Spleen (tissue), 11 donors: ENCODE data around the gene ZNF766. TPM values are rescaled to one million over a fixed set of nuclear protein-coding genes. Genes with fewer than 3 reads are reported as not detected.

ENCODE experiments used
- DNase-seq: peaks from one replicate; pipeline ENCODE4 v3.0.0-alpha.2; 2020
- H3K27ac ChIP-seq, 8 donors: fragments of 200-600 bp; sonication (generic) in 7 of 8; 1 replicate in 4 of 8; 2 replicates in 4 of 8; pipeline versions ENCODE4 v1.5.0 to v1.8.0; 2016 to 2021; ENCODE audit warnings: inconsistent platforms in 4 of 8, mild to moderate bottlenecking in 4 of 8, moderate library complexity in 1 of 8
- H3K27me3 ChIP-seq, 7 donors: fragments of 200-600 bp; sonication (generic) in 6 of 7; replicated peaks in 1 of 7; 1 replicate in 4 of 7; 2 replicates in 3 of 7; pipeline versions ENCODE4 v1.5.0 to v1.8.0; 2016 to 2021; ENCODE audit warnings: inconsistent platforms in 3 of 7, mild to moderate bottlenecking in 1 of 7
- H3K36me3 ChIP-seq, 6 donors: fragments of 200-600 bp; sonication (generic) in 5 of 6; 1 replicate in 4 of 6; 2 replicates in 2 of 6; pipeline versions ENCODE4 v1.5.0 to v1.8.0; 2016 to 2021; ENCODE audit warnings: inconsistent platforms in 2 of 6
- H3K4me1 ChIP-seq, 6 donors: fragments of 200-600 bp; sonication (generic) in 5 of 6; 1 replicate in 3 of 6; 2 replicates in 3 of 6; pipeline versions ENCODE4 v1.5.0 to v1.8.0; 2016 to 2021; ENCODE audit warnings: inconsistent platforms in 3 of 6
- H3K4me3 ChIP-seq, 8 donors: fragments of 200-600 bp; sonication (generic) in 7 of 8; 1 replicate in 4 of 8; 2 replicates in 4 of 8; pipeline versions ENCODE4 v1.5.0 to v1.8.0; 2016 to 2021; ENCODE audit warnings: inconsistent platforms in 4 of 8, mild to moderate bottlenecking in 4 of 8, moderate library complexity in 2 of 8
- H3K9me3 ChIP-seq, 8 donors: fragments of 200-600 bp; sonication (generic) in 7 of 8; 1 replicate in 4 of 8; 2 replicates in 4 of 8; pipeline versions ENCODE4 v1.5.0 to v1.8.0; 2016 to 2021; ENCODE audit warnings: inconsistent platforms in 4 of 8
- POLR2A ChIP-seq, 3 donors: fragments of 450-650 bp; IDR thresholded peaks; one replicate each; pipeline ENCODE4 v1.5.1; 2017; ENCODE audit warnings: antibody characterized with exemption in 3 of 3, mild to moderate bottlenecking in 1 of 3
- POLR2AphosphoS5 ChIP-seq, 3 donors: sonication (generic); formaldehyde crosslinking; IDR thresholded peaks; one replicate each; pipeline ENCODE4 v1.5.1; 2017; ENCODE audit warnings: antibody characterized with exemption in 3 of 3
- WGBS, 5 donors: extraction: QIAGEN DNeasy Blood & Tissue Kit in 3 of 5; methylation state at CpG; one replicate each; pipeline versions ENCODE4 v1.1.5 to v1.1.7; 2013 to 2018; 5-methylcytosine and 5-hydroxymethylcytosine counted together
- intact Hi-C: fragments of 100-400 bp; cut with DNase I; formaldehyde crosslinking; loops from one replicate; pipeline ENCODE4 v1.15.0; 2023; ENCODE audit warnings: low total_unique reads
- polyA plus RNA-seq, 3 donors: library from polyadenylated mRNA; stranded (reverse); fragments of 200-250 nt; gene quantifications; one replicate each; pipeline ENCODE4 v1.2.1, GENCODE V29; 2013
- total RNA-seq, 7 donors: library from RNA; depleted of rRNA in 3 of 7; stranded (reverse); fragments of >200 nt in 3 of 7; fragmentation: NEBNext Ultra II Directional in 4 of 7; extraction: Animal tissue kit (Norgen Biotek cat#: 25700) in 4 of 7; gene quantifications; one replicate each; pipeline versions ENCODE4 v1.1.0 to v1.2.1, GENCODE V29; 2016 to 2021
- TF ChIP-seq, protein P1 (sequence below), 11 experiments: fragments of 200-600 bp in 7 of 11; fragments of 450-650 bp in 4 of 11; sonication (generic) in 4 of 11; IDR thresholded peaks in 8 of 11; conservative IDR thresholded peaks in 3 of 11; 1 replicate in 7 of 11; 2 replicates in 4 of 11; pipeline versions ENCODE4 v1.4.0 to v1.8.0; 2016 to 2021; ENCODE audit warnings: antibody characterized with exemption in 11 of 11, inconsistent platforms in 4 of 11, mild to moderate bottlenecking in 1 of 11
- donor health status: healthy with polysubstance abuse.
- donor health status: DM: no; HTN: no; CAD: no; lungs with moderate emphysema.
- donor health status: DM: no; HTN: no; CAD: no.
- donor health status: Bipolar disorder and iron deficiency.
- donor health status: healthy.
- donor health status: DM: no; HTN: no; CAD: no.
- donor health status: DM: yes; HTN: yes; CAD: no.

The ZNF766 gene
- total and polyA plus RNA-seq, 10 donors: 4.2 to 24.9 (median 14.4) TPM

DNA sequence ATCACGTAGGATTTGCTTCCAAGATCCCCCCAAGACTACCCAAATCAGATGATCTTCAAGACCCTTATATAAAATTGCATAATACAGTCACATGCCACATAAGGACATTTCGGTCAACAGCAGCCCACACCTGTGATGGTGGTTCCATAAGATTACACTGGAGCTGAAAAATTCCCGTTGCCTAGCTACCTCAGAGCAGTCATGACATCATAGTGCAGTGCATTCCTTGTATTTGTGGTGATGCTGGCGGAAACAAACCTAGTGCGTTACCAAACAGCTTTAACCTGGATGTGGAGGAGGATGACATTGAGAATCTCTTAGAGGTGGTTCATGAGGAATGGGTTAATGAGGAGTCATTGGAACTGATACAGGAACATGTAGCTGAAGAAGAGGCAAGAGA, 4.8 kb downstream of the ZNF766 start:
- WGBS, 5 donors: 79 to 100% (median 91%) methylated on average over 5 of the region's 5 CpGs
- DNase-seq: no peak
- Histone ChIP-seq H3K36me3 (peaks cover 0 to 68% (median 15%) of the 10 kb centered on the region in 6 donors), H3K27me3 (no peaks in the 10 kb centered on the region), H3K27ac (no peak overlapping the region), H3K4me1 (peaks cover 11 to 76% (median 31%) of the 10 kb centered on the region in 6 donors), H3K4me3 (no peak overlapping the region), H3K9me3 (peaks cover 0 to 60% (median 24%) of the 10 kb centered on the region in 8 donors)
- intact Hi-C loops: no loop called here
- TF ChIP-seq POLR2A (IDR thresholded peaks at IDR 0.05) (no peak), POLR2AphosphoS5 (IDR thresholded peaks at IDR 0.05) (no peak)
- TF ChIP-seq, protein P1, sequence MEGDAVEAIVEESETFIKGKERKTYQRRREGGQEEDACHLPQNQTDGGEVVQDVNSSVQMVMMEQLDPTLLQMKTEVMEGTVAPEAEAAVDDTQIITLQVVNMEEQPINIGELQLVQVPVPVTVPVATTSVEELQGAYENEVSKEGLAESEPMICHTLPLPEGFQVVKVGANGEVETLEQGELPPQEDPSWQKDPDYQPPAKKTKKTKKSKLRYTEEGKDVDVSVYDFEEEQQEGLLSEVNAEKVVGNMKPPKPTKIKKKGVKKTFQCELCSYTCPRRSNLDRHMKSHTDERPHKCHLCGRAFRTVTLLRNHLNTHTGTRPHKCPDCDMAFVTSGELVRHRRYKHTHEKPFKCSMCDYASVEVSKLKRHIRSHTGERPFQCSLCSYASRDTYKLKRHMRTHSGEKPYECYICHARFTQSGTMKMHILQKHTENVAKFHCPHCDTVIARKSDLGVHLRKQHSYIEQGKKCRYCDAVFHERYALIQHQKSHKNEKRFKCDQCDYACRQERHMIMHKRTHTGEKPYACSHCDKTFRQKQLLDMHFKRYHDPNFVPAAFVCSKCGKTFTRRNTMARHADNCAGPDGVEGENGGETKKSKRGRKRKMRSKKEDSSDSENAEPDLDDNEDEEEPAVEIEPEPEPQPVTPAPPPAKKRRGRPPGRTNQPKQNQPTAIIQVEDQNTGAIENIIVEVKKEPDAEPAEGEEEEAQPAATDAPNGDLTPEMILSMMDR (IDR thresholded peaks at IDR 0.05 in 8 of 11, conservative IDR thresholded peaks at IDR 0.05 in 3 of 11): no peak

DNA sequence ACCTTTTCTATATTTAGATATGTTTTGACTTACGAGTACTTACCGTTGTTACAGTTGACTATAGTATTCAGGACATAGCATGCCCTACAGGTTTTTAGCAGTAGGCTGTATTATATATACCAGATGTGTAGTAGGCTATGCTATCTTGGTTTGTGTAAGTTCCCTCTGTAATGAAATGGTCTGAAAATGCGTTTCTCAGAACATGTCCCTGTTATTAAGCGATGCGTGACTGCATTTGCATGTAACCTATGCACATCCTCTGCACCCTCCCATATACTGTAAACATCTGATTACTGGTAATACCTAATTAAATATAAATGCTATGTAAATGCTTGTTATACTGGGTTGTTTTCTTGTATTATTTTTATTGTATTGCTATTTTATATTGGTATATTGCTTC, 6.6 kb downstream of the ZNF766 start:
- peaks cover 5 to 67% (median 20%) of the 10 kb centered on the region in 6 donors for H3K4me1 ChIP-seq
- 77 to 98% (median 92%) methylated on average over 5 of the region's 5 CpGs for WGBS, 5 donors
- peaks cover 0 to 77% (median 37%) of the 10 kb centered on the region in 8 donors for H3K9me3 ChIP-seq
- H3K4me3 ChIP-seq: no peak overlapping the region
- intact Hi-C loops: no loop called here
- peaks cover 0 to 76% (median 18%) of the 10 kb centered on the region in 6 donors for H3K36me3 ChIP-seq
- no peak for DNase-seq
- TF ChIP-seq POLR2A (IDR thresholded peaks at IDR 0.05) (no peak), POLR2AphosphoS5 (IDR thresholded peaks at IDR 0.05) (no peak)
- TF ChIP-seq, protein P1 (IDR thresholded peaks at IDR 0.05 in 8 of 11, conservative IDR thresholded peaks at IDR 0.05 in 3 of 11): no peak
- no peak overlapping the region for H3K27ac ChIP-seq
- no peaks in the 10 kb centered on the region for H3K27me3 ChIP-seq

DNA sequence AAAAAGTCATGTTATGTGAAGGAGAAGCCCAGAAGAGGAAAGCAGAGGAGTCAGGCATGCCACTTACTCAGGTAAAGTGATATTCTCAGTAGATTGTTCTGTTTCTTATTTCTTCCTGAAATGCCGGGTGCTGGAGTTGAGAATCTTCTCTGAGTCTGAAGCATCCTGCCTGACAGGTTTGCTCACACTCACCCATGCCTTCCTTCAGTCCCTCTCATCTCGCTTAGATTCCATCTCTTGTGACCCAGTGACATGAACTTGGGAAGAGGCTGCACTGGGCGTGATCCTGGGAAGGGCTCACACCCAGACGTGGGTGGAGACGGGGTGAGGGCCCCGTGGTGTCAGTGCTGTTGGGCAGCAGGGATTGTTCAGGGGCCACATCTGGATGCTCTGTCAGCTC, 8.1 kb downstream of the ZNF766 start:
- Histone ChIP-seq H3K9me3 (peaks cover 0 to 92% (median 47%) of the 10 kb centered on the region in 8 donors), H3K4me1 (peaks cover 0 to 52% (median 12%) of the 10 kb centered on the region in 6 donors), H3K27me3 (no peaks in the 10 kb centered on the region), H3K27ac (no peak overlapping the region), H3K4me3 (no peak overlapping the region), H3K36me3 (peaks cover 0 to 86% (median 25%) of the 10 kb centered on the region in 6 donors)
- DNase-seq: no peak
- TF ChIP-seq POLR2A (IDR thresholded peaks at IDR 0.05) (no peak), POLR2AphosphoS5 (IDR thresholded peaks at IDR 0.05) (no peak)
- 88 to 93% (median 90%) methylated on average over 6 of the region's 6 CpGs for WGBS, 5 donors
- intact Hi-C loops: no loop called here

DNA sequence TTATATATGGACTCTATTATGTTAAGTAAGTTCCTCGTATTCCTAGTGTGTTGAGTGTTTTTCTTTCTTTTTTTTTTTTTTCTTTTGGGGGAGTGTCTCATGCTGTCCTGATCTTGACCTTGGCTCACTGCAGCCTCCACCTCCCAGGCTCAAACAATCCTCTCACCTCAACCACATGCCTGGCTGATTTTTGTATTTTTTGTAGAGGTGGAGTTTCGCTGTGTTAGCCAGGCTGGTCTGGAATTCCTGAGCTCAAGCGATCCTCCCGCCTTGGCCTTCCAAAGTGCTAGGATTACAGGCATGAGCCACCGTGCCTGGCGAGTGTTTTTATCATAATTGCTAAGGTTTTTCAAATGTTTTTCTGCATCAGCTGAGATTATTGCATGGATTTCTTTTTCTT, 16.9 kb downstream of the ZNF766 start:
- H3K4me3 ChIP-seq: no peak overlapping the region
- 90 to 99% (median 95%) methylated on average over 6 of the region's 6 CpGs for WGBS, 5 donors
- peaks cover 21 to 100% (median 91%) of the 10 kb centered on the region in 6 donors for H3K36me3 ChIP-seq
- no peak overlapping the region for H3K27ac ChIP-seq
- DNase-seq: no peak
- H3K4me1 ChIP-seq: no peaks in the 10 kb centered on the region
- TF ChIP-seq, protein P1 (IDR thresholded peaks at IDR 0.05 in 8 of 11, conservative IDR thresholded peaks at IDR 0.05 in 3 of 11): no peak
- no peak for TF ChIP-seq POLR2A (IDR thresholded peaks at IDR 0.05)
- TF ChIP-seq POLR2AphosphoS5 (IDR thresholded peaks at IDR 0.05): no peak
- no peaks in the 10 kb centered on the region for H3K27me3 ChIP-seq
- peaks cover 0 to 93% (median 42%) of the 10 kb centered on the region in 8 donors for H3K9me3 ChIP-seq
- intact Hi-C loops: no loop called here
